Muscle layer of duodenum (tissue), 2 donors: ENCODE data around the gene TCEAL7.
"Not testable (repeated sequence)": the region's sequence is repeated elsewhere in the genome, so short reads cannot be mapped to it uniquely, and the experiment has no call there.

Experiments used
- H3K27ac ChIP-seq: one replicate; pipeline ENCODE4 v1.7.0; 2013; ENCODE audit warnings: mild to moderate bottlenecking, low read length
- H3K27me3 ChIP-seq: one replicate; pipeline ENCODE4 v1.7.0; 2013; ENCODE audit warnings: low read depth, mild to moderate bottlenecking, control low read depth, low read length
- H3K36me3 ChIP-seq, 2 donors: one replicate each; pipeline ENCODE4 v1.7.0; 2013; ENCODE audit warnings: low read length in 2 of 2, control low read depth in 1 of 2, mild to moderate bottlenecking in 1 of 2; ENCODE audit not compliant: insufficient read depth in 2 of 2, control insufficient read depth in 1 of 2
- H3K4me1 ChIP-seq, 2 donors: one replicate each; pipeline ENCODE4 v1.7.0; 2013; ENCODE audit warnings: low read length in 2 of 2, mild to moderate bottlenecking in 2 of 2, control low read depth in 1 of 2, moderate library complexity in 1 of 2; ENCODE audit not compliant: insufficient read depth in 2 of 2, control insufficient read depth in 1 of 2
- H3K4me3 ChIP-seq, 2 donors: one replicate each; pipeline ENCODE4 v1.7.0; 2013; ENCODE audit warnings: low read length in 2 of 2, low read depth in 1 of 2, mild to moderate bottlenecking in 1 of 2
- H3K9me3 ChIP-seq, 2 donors: one replicate each; pipeline ENCODE4 v1.7.0; 2013; ENCODE audit warnings: low read length in 2 of 2, control low read depth in 1 of 2, mild to moderate bottlenecking in 1 of 2; ENCODE audit not compliant: control insufficient read depth in 1 of 2
- donor health status: healthy.

The TCEAL7 gene

GRCh38 chrX:103329991-103330390, at the start of gene TCEAL7:
Gene TCEAL7 (plus strand): TSS chrX:103330239. CDS start chrX:103331404, 1,165 bp downstream.
- H3K9me3 ChIP-seq: no peaks in the 10 kb centered on the region
- H3K27me3 ChIP-seq: no peaks in the 10 kb centered on the region
- H3K4me3 ChIP-seq: peak within 1 kb of the TSS; percentile 52 to 59
- H3K36me3 ChIP-seq: no peaks in the 10 kb centered on the region
- peaks cover 0 to 3% of the 10 kb centered on the region in 2 donors for H3K4me1 ChIP-seq
- peak within 1 kb of the TSS; percentile 31 for H3K27ac ChIP-seq

DNA sequence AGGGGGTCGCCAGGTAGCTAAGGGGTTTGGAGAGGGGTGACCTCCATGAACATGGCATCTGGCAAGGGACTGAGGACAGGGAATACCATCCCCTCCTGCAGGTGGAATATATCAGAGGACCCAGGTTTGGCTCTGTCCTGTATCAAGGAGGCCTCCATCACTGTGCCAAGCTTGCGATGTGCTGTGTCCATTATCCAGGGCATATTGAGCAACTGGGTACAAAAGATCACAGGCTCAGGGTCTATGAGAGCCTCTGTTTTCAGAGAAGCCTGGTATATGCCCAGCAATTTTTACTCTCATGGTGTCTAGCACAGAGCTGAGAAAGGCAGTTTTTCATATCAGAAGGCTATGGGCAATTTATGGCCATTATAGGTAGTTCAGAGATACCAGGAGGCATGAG, 36.9 kb upstream of the TCEAL7 start:
- Histone ChIP-seq H3K36me3 (no peaks in the 10 kb centered on the region), H3K4me1 (no peaks in the 10 kb centered on the region)

DNA sequence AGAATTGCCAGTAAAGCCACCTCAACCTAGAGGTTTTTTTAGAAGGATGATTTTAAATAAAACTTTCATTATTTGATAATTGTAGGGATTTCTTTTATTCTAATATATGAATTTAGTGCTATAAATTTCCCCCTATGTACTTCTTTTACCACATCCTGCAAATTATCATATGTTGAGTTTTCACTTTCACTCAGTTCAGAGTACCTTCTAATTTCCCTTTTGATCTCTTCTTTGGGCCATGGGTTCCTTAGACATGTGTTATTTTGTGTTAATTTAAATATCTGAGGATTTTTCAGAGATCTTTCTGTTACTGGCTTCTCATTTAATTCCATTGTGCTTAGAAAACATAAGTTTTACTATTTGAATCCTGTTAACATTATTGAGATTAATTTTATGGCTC, 25.3 kb upstream of the TCEAL7 start:
- no peaks in the 10 kb centered on the region for H3K9me3 ChIP-seq
- no peak overlapping the region for H3K27ac ChIP-seq
- no peaks in the 10 kb centered on the region for H3K27me3 ChIP-seq
- H3K4me3 ChIP-seq: no peak overlapping the region
- H3K4me1 ChIP-seq: no peaks in the 10 kb centered on the region
- H3K36me3 ChIP-seq: no peaks in the 10 kb centered on the region

More for the DNA sequence above, 36.9 kb upstream of the TCEAL7 start:
- H3K4me3 ChIP-seq: no peak overlapping the region
- peaks cover 0 to 4% of the 10 kb centered on the region in 2 donors for H3K9me3 ChIP-seq
- H3K27ac ChIP-seq: no peak overlapping the region
- no peaks in the 10 kb centered on the region for H3K27me3 ChIP-seq

DNA sequence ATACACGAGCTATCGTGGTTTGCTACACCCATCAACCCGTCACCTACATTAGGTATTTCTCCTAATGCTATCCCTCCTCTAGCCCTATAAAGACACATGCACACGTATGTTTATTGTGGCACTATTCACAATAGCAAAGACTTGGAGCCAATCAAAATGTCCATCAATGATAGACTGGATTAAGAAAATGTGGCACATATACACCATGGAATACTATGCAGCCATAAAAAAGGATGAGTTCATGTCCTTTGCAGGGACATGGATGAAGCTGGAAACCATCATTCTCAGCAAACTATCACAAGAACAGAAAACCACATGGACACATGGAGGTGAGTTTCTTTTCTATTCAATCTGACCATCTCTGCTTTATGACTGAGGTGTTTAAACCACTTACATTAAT, 24.4 kb upstream of the TCEAL7 start:
- not testable (repeated sequence) for H3K36me3 ChIP-seq, H3K4me1 ChIP-seq, H3K9me3 ChIP-seq, H3K27ac ChIP-seq, H3K4me3 ChIP-seq, H3K27me3 ChIP-seq

DNA sequence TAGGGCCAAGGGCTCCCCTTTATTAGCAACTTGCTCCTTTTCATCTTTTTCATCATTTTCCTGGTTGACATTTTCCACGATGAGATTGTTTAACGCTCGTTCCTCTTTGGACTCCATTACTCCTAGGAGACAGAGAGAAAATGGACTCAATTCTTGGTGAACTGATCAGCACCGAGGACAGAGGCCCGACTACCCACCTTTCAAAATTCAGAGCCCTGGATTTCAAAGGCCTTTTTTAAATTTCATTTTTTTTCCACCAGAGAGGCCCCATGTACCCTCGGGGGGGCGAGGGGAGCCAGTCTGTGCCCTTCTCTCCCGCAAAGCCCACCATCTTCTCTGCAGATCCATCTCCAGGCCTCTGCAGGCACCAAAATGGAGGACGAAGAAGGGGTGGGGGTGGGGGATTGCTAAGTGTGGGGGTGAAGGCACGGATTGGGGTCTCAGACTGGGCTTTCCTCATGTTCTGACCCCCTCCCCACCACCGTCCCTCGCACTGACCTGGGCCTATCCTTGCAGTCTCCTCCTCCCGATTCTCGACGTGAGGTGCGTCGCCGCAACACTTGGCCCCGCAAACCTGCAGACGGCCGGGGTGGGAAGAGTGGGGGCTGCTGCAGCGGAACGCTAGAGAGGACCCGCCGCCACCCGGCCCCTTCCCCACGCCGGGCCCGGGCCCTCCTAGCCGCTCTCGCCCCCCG, 20.0 kb upstream of the TCEAL7 start:
- H3K4me3 ChIP-seq: peak overlapping the region in 1 of 2 donors; percentile 76
- H3K4me1 ChIP-seq: peaks cover 0 to 3% of the 10 kb centered on the region in 2 donors
- H3K36me3 ChIP-seq: no peaks in the 10 kb centered on the region
- H3K9me3 ChIP-seq: no peaks in the 10 kb centered on the region
- no peak overlapping the region for H3K27ac ChIP-seq
- H3K27me3 ChIP-seq: no peaks in the 10 kb centered on the region

- H3K4me3 ChIP-seq: peak within 1 kb of the TSS; percentile 46 to 76
- no peak within 1 kb of the TSS for H3K27ac ChIP-seq
- no peaks in the 10 kb centered on the region for H3K27me3 ChIP-seq
- peaks cover 0 to 3% of the 10 kb centered on the region in 2 donors for H3K4me1 ChIP-seq
- no peaks in the 10 kb centered on the region for H3K36me3 ChIP-seq
- no peaks in the 10 kb centered on the region for H3K9me3 ChIP-seq
Observed at GRCh38 chrX:103310555-103311398, 19.3 kb upstream of the TCEAL7 start, which contains the start of gene BEX2. Gene BEX2 (minus strand): TSS chrX:103310990. CDS start chrX:103309976, 1,014 bp downstream.

DNA sequence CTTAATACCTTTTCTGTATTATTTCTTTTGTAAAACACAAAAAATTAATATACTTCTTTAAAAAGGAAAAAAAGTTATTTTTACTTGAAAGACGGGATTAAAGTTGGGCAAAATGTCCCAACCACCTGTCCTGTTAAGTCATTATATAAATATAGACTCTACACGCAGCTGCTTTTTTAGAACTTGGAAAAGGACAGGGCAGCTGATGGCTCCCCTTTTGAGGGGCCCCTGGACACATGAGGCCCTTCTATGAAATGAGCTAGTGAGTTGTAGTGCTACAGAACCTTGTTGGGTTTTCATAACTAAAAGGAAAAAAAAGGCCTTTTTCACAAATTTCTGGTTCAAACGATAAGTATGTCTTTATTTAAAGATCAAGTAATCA, 18.6 kb upstream of the TCEAL7 start:
- H3K4me3 ChIP-seq: no peak overlapping the region

DNA sequence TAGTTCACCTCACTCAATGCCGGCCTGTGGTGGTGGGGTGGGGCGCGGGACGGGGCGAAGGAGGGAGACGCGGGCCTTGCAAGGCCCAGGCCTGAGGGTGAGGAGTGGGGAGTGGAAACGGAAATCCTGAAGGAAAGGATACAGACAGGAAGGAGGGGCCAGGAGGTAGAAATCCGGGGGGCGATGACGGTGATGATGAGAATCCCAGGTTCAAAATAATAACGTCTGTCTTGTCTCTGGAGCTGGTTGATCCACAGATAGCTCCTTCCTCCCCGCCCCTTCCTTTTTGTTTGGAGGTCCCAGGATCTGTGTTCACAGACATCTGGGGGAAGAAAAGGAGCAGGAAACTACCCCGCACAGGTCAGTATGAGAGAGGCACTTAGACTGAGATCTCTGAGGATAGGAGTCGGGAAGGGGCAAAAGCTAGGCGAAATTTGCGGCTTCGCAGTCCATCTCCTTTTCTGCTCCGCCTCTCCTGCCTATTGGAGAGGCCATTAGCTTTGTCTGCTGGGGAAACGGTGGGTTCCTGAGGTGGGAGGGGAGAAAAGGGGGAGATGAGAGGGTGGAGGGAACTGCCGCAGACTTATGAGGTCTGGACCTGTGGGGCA, 746 bp downstream of the TCEAL7 start:
- Histone ChIP-seq H3K27ac (peak overlapping the region; percentile 31), H3K27me3 (no peaks in the 10 kb centered on the region), H3K4me1 (peaks cover 0 to 3% of the 10 kb centered on the region in 2 donors), H3K4me3 (peak overlapping the region; percentile 52 to 59), H3K9me3 (no peaks in the 10 kb centered on the region), H3K36me3 (no peaks in the 10 kb centered on the region)

More for the DNA sequence above, 18.6 kb upstream of the TCEAL7 start:
- no peak overlapping the region for H3K27ac ChIP-seq
- H3K27me3 ChIP-seq: no peaks in the 10 kb centered on the region
- H3K4me1 ChIP-seq: peaks cover 0 to 3% of the 10 kb centered on the region in 2 donors
- H3K36me3 ChIP-seq: no peaks in the 10 kb centered on the region
- H3K9me3 ChIP-seq: no peaks in the 10 kb centered on the region

GRCh38 chrX:103338663-103339062, 8.6 kb downstream of the TCEAL7 start:
- no peaks in the 10 kb centered on the region for H3K4me1 ChIP-seq
- no peaks in the 10 kb centered on the region for H3K36me3 ChIP-seq
- no peaks in the 10 kb centered on the region for H3K9me3 ChIP-seq
- H3K4me3 ChIP-seq: no peak overlapping the region
- H3K27ac ChIP-seq: no peak overlapping the region
- no peaks in the 10 kb centered on the region for H3K27me3 ChIP-seq

DNA sequence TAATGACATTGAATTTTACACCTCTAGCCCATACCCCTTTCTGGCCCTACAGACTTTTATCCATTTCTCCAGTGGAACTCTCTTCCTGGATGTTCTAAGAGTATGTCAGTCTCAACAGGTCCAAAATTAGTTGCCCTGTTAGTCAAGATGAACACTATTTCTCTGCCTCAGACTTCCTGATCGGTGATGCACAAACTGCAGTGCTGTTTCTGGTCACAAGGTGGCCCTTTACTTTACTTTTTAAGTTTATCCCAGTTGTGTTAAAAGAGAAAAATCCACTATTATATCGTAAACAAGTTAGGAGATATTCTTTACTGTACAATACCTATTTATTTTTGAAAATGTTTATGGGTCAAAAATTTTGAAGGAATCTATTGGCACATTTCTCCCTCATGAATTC, 13.1 kb downstream of the TCEAL7 start:
- Histone ChIP-seq H3K4me1 (no peaks in the 10 kb centered on the region), H3K36me3 (no peaks in the 10 kb centered on the region), H3K4me3 (no peak overlapping the region), H3K27ac (no peak overlapping the region), H3K27me3 (no peaks in the 10 kb centered on the region), H3K9me3 (no peaks in the 10 kb centered on the region)

- Histone ChIP-seq H3K4me3 (no peak overlapping the region), H3K27ac (no peak overlapping the region), H3K27me3 (no peaks in the 10 kb centered on the region), H3K36me3 (no peaks in the 10 kb centered on the region), H3K4me1 (no peaks in the 10 kb centered on the region), H3K9me3 (no peaks in the 10 kb centered on the region)
Observed at GRCh38 chrX:103344606-103345005, 14.6 kb downstream of the TCEAL7 start.
